Measurements from ENCODE around the gene PPP1R14D.

GRCh38 chr15:40847223-40847961 lies 18.9 kb upstream of the PPP1R14D start:
- TF ChIP-seq POLR2A (IDR thresholded peaks at IDR 0.05) = no peak
- no peak for TF ChIP-seq CTCF (IDR thresholded peaks at IDR 0.05)
- TF ChIP-seq POLR2AphosphoS5 (IDR thresholded peaks at IDR 0.05; ENCODE audit: insufficient read depth in 1 of 2, low read depth in 1 of 2) = peak; percentile 10 to 17

All from vagina (tissue), 2 donors.